Measurements from ENCODE around the gene GNAQ.
"Not testable (repeated sequence)": the region's sequence is repeated elsewhere in the genome, so short reads cannot be mapped to it uniquely, and the experiment has no call there.

Gene GNAQ

GRCh38 chr9:78031444-78031892 lies at the start of gene GNAQ:
Gene GNAQ (minus strand): TSS chr9:78031811. CDS start chr9:78031235, 576 bp downstream.
- DNase-seq (ENCODE audit: low read depth, low spot score), result no peak

GRCh38 chr9:78074385-78075291 lies 43.0 kb upstream of the GNAQ start:
- DNase-seq (ENCODE audit: low read depth, low spot score), result no peak

DNA sequence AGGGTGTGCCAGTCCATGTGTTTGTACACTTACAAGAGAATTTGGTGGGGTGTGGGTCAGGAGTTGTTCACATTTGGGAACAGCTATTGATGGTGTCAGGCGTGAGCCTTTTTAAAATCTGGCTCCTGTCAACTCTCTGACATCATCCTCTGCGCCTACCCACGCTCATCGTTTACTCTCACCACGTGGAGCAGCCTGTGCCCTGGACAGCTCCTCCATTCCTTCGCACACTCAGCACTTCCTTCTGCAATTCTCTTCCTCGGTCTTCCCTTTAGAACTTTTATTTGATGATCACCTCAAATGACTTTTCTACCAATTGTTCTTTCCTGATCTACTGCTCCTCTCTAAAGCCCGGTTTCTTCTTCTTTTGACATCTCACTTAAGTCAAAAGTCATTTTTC lies 42.1 kb upstream of the GNAQ start:
- no peak for DNase-seq (ENCODE audit: low read depth, low spot score)

DNA sequence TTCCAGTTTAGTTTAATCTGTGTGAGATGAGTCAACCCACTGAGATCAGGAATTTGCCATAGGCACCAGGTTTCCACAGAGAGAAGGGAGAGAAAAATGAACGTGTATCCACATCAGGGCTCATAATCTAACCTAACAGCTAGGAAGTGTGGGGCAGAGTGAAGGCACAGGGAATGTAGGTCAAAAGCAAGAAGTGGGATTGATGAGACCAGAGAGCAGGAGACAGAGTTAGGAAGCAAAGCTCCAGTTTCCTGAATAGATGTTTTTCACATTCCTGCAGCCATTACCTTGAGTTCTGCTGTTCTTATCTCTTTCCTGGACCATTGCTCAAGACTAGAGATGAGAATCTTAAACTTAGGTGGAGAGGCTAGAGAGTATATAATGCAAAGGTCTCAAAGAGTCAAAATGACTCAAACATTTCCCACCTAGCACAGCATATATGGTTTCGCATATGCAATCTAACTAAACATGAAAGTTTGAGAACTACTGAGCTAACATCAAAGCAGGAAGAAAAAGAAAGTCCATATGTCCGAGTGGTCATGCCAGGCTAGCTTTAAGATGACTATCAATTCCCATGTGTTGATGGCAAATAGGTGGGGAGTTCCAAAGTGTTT lies 41.1 kb upstream of the GNAQ start:
- DNase-seq (ENCODE audit: low read depth, low spot score), result no peak

DNA sequence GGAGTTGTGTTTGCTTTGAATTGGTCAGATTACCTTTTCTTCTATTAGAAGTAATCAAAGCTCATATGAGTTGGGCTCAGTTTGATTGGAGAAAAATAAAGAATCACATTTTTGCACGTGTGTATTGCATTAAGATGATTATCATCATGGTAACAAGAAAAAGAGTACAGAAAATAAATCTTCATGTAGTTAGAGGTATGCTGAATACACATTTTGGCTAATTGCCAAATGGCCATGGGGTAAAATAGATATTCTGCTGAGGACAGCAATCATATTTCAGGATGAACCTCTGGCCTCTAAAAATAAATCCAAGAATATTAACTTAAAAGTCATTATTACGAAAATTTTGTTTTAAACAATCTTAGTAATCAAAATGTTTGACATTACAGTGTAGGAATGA lies 38.9 kb upstream of the GNAQ start:
- DNase-seq (ENCODE audit: low read depth, low spot score), result no peak

- DNase-seq (ENCODE audit: low read depth, low spot score), result peak; percentile 70
These were observed 32.5 kb upstream of the GNAQ start for GRCh38 chr9:78064075-78064474.

DNA sequence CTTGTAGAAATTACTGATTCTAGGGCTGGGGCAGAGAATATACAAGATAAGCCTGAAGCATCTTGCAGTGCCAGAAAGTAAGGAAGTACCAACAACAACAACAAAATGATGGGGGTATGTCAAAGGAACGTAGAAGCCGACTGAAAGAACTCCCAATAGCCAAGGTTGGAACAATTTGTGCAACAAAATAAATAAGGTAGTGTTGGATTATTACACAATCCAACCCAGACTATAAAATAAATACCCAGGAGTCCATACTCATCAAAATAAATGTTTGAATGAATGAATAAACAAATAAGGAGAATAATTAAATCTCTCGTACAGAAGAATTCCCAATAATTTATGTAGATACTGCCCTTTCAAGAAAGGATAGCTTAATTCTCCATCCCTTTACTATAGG lies 31.1 kb upstream of the GNAQ start:
- DNase-seq (ENCODE audit: low read depth, low spot score), result no peak

DNA sequence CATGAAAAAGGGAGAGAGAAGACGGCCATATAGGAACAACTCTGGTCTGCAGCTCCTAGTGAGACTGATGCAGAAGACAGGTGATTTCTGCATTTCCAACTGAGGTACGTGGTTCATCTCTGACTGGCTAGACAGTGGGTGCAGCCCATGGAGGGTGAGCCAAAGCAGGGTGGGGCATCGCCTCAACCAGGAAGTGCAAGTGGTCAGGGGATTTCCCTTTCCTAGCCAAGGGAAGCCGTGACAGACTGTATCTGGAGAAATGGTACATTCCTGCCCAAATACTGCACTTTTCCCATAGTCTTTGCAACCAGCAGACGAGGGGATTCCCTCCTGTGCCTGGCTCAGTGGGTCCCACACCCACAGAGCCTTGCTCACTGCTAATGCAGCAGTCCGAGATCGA lies 22.6 kb upstream of the GNAQ start:
- DNase-seq (ENCODE audit: low read depth, low spot score), result not testable (repeated sequence)

GRCh38 chr9:78053627-78054026 lies 22.0 kb upstream of the GNAQ start:
- DNase-seq (ENCODE audit: low read depth, low spot score), result no peak

- DNase-seq (ENCODE audit: low read depth, low spot score), result no peak
These were observed 18.8 kb upstream of the GNAQ start for GRCh38 chr9:78050421-78050820.

- no peak for DNase-seq (ENCODE audit: low read depth, low spot score)
These were observed 17.9 kb upstream of the GNAQ start for GRCh38 chr9:78049484-78049883.

DNA sequence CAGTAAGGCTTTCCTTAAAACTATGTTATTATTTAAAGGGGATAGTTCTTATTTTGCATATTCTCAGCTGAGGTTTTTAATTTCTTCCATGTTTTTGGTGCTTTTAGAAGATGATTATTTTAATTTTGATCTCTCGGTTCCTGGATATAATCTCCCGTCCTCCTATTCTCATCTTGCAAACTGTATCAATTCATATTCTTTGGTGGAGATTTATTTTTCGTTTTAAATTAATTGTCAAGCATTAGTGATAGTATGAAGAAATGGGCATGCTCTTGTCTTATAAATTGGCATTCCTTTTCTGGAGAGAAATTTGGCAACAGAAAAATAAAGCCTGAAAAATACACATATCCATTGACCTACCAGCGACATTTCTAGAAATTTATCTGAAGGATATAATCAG lies 15.5 kb upstream of the GNAQ start:
- DNase-seq (ENCODE audit: low read depth, low spot score), result no peak

DNA sequence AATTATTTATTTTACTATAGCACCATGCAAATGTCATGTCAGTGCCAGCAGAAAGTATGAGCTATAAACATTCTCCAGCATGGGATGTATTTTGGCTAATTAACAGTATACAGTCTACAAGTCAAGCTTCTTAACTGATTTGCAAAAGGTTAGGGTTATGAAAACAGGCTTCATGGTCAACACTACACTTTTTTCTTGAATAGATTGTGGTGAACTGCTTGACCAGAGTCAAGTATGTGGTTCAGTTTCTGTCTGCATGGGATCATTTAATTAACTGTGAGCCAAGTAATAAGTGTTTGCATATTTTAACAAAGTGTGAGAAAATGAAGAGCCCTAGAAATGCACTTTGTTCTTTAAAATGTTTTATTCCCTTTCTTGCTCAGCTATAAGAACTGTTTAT lies 14.5 kb upstream of the GNAQ start:
- no peak for DNase-seq (ENCODE audit: low read depth, low spot score)

DNA sequence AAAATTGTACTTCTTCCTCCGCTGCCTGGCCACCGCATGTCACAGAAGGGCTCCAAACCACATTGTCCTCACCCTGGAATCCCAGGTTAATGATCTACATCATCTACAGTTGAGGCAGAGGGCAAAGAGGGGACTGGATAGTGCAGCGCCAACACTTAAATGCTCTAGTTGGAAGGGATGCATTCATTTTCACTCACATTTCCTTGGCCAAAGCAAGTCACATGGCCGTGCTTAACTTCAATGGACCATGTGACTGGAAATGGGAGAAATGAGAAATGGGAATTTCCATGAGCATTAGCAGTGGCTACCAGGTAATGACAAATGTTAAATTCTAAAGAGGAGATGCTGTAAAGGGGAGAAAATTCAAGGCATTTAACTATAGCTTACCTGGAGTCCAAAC lies 13.3 kb upstream of the GNAQ start:
- DNase-seq (ENCODE audit: low read depth, low spot score), result no peak

- no peak for DNase-seq (ENCODE audit: low read depth, low spot score)
These were observed 12.6 kb upstream of the GNAQ start for GRCh38 chr9:78044189-78044588.

DNA sequence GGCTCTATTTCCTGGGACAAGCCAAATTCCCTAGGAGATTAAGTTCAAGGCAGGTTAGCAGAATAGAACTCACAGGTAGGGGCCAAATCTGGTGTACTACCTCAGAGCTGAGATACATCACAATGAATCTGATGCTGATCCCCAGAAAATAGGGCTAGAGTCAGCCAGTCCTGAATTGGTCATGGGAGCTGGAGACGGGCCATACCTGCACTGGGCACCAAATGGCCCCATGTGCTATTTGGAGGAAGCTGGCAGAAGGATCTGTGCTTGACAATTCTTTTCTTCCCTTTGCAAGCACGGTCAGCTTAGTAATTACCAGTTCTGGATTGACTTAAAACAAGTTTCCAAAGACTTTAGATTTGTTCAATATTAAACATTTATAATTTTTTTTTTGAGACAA lies 10.4 kb upstream of the GNAQ start:
- no peak for DNase-seq (ENCODE audit: low read depth, low spot score)

DNA sequence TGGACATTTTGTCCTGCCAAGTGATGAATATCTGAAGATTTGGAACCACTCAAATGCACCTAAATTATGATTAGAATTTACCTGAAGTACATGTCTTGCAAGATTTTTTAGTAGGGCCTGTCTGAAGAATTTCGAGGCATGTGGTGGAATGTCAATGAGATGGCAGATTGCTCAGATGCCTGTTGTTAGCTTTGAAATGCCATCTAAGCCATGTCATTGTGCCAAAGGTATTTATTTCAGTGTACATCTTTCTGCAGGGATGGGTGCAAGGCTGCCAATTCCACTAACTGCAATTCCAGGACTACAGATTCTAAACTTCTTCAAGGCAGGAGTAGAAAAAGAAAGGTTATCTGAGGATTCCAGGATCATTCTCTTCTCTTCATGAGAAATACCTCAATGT lies 9.1 kb upstream of the GNAQ start:
- no peak for DNase-seq (ENCODE audit: low read depth, low spot score)

GRCh38 chr9:78038620-78039300 lies 7.1 kb upstream of the GNAQ start:
- DNase-seq (ENCODE audit: low read depth, low spot score), result no peak

GRCh38 chr9:78035383-78035993 lies 3.9 kb upstream of the GNAQ start:
- DNase-seq (ENCODE audit: low read depth, low spot score), result peak; percentile 86

- no peak for DNase-seq (ENCODE audit: low read depth, low spot score)
These were observed 2.3 kb upstream of the GNAQ start for GRCh38 chr9:78033870-78034269.

GRCh38 chr9:78032730-78033457 lies 1.3 kb upstream of the GNAQ start:
- no peak for DNase-seq (ENCODE audit: low read depth, low spot score)

Measured in astrocyte of the hippocampus (primary cell).